Ishikawa (cell line): ENCODE results near the gene ACTG1.

Source experiments
- CREB1 ChIP-seq: IDR thresholded peaks from 2 replicates; pipeline ENCODE4 v1.6.1; 2012; ENCODE audit warnings: low read depth
- EGR1 ChIP-seq: IDR thresholded peaks from 2 replicates; pipeline ENCODE4 v1.6.1; 2012
- EP300 ChIP-seq: IDR thresholded peaks from 2 replicates; pipeline ENCODE4 v1.6.1; 2012; ENCODE audit warnings: borderline replicate concordance
- MAX ChIP-seq: IDR thresholded peaks from 2 replicates; pipeline ENCODE4 v1.6.1; 2012
- RAD21 ChIP-seq: IDR thresholded peaks from 2 replicates; pipeline ENCODE4 v1.6.1; 2012; ENCODE audit warnings: low read depth
- TAF1 ChIP-seq: IDR thresholded peaks from 2 replicates; pipeline ENCODE4 v1.6.1; 2012; ENCODE audit warnings: low read depth, mild to moderate bottlenecking
- TCF12 ChIP-seq: IDR thresholded peaks from 2 replicates; pipeline ENCODE4 v1.6.1; 2012; ENCODE audit warnings: low read depth
- TEAD4 ChIP-seq: IDR thresholded peaks from 2 replicates; pipeline ENCODE4 v1.6.1; 2012
- YY1 ChIP-seq: IDR thresholded peaks from 2 replicates; pipeline ENCODE4 v1.6.1; 2012; ENCODE audit warnings: low read depth
- ZBTB7A ChIP-seq: IDR thresholded peaks from 2 replicates; pipeline ENCODE4 v1.6.1; 2012; ENCODE audit warnings: low read depth
- TF ChIP-seq, protein P1 (sequence below): IDR thresholded peaks from 2 replicates; pipeline ENCODE4 v1.6.1; 2012

- TF ChIP-seq CREB1 (no peak), EGR1 (no peak), EP300 (no peak), ZBTB7A (no peak), TAF1 (no peak), TCF12 (no peak), YY1 (no peak), TEAD4 (no peak), RAD21 (no peak), MAX (no peak)
- TF ChIP-seq, protein P1, sequence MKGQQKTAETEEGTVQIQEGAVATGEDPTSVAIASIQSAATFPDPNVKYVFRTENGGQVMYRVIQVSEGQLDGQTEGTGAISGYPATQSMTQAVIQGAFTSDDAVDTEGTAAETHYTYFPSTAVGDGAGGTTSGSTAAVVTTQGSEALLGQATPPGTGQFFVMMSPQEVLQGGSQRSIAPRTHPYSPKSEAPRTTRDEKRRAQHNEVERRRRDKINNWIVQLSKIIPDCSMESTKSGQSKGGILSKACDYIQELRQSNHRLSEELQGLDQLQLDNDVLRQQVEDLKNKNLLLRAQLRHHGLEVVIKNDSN: no peak
Observed at GRCh38 chr17:81532490-81533287, 20.1 kb upstream of the ACTG1 start.
